GM21367 (cell line): ENCODE data around the gene ITPRIP.
A peak's percentile ranks its signal among the peaks of the same experiment; 100 is the strongest.

Experiments
- ATAC-seq: cut with Tn5 transposase; IDR thresholded peaks from one replicate; pipeline ENCODE4 v1.9.1; 2021; ENCODE audit not compliant: unreplicated experiment

ITPRIP gene

GRCh38 chr10:104309980-104310978, 28.0 kb downstream of the ITPRIP start:
- no peak for ATAC-seq

GRCh38 chr10:104308439-104308903, 29.8 kb downstream of the ITPRIP start:
- peak; percentile 84 for ATAC-seq

GRCh38 chr10:104307576-104308438, 30.5 kb downstream of the ITPRIP start:
- ATAC-seq: no peak

- no peak for ATAC-seq
These were observed 31.4 kb downstream of the ITPRIP start for GRCh38 chr10:104306897-104307296.

- ATAC-seq: no peak
These were observed 33.3 kb downstream of the ITPRIP start for GRCh38 chr10:104304927-104305326.

- no peak for ATAC-seq
These were observed 33.9 kb downstream of the ITPRIP start for GRCh38 chr10:104304356-104304745.

GRCh38 chr10:104303594-104304355, 34.5 kb downstream of the ITPRIP start:
- ATAC-seq: no peak

- ATAC-seq: no peak
These were observed 36.2 kb downstream of the ITPRIP start for GRCh38 chr10:104301907-104302690.

- no peak for ATAC-seq
These were observed 37.5 kb downstream of the ITPRIP start for GRCh38 chr10:104300736-104301292.

GRCh38 chr10:104300002-104300735, 38.1 kb downstream of the ITPRIP start:
- no peak for ATAC-seq

GRCh38 chr10:104299031-104299904, 39.0 kb downstream of the ITPRIP start:
- no peak for ATAC-seq

GRCh38 chr10:104297697-104298660, 40.3 kb downstream of the ITPRIP start:
- ATAC-seq: no peak

- ATAC-seq: no peak
These were observed 41.4 kb downstream of the ITPRIP start for GRCh38 chr10:104296687-104297436.

- ATAC-seq: no peak
These were observed 44.4 kb downstream of the ITPRIP start for GRCh38 chr10:104293781-104294321.

- ATAC-seq: no peak
These were observed 45.3 kb downstream of the ITPRIP start for GRCh38 chr10:104293011-104293410.

GRCh38 chr10:104291439-104291951, 46.8 kb downstream of the ITPRIP start:
- ATAC-seq: peak; percentile 98
